Erythroblast (primary cell): ENCODE results near the gene NUDCD3.

Experiments
- GATA1 ChIP-seq: IDR thresholded peaks from 2 replicates; pipeline ENCODE4 v1.6.1; 2011; ENCODE audit warnings: low read depth, mild to moderate bottlenecking, control low read depth, low read length, moderate library complexity
- POLR2A ChIP-seq: IDR thresholded peaks from 2 replicates; pipeline ENCODE4 v1.6.1; 2011; ENCODE audit warnings: mild to moderate bottlenecking, low read length

GRCh38 chr7:44489955-44490350 is 505 bp downstream of the NUDCD3 start:
- TF ChIP-seq POLR2A (no peak), GATA1 (no peak)
